CD4-positive, alpha-beta T cell treated with Interleukin-15 for 4 hours (primary cell): ENCODE data around the gene TENT5C.
A peak's percentile ranks its signal among the peaks of the same experiment; 100 is the strongest.

Source experiments
- DNase-seq: peaks from one replicate; pipeline ENCODE4 v3.0.0-alpha.2; 2020; ENCODE audit warnings: low spot score

TENT5C gene

DNA sequence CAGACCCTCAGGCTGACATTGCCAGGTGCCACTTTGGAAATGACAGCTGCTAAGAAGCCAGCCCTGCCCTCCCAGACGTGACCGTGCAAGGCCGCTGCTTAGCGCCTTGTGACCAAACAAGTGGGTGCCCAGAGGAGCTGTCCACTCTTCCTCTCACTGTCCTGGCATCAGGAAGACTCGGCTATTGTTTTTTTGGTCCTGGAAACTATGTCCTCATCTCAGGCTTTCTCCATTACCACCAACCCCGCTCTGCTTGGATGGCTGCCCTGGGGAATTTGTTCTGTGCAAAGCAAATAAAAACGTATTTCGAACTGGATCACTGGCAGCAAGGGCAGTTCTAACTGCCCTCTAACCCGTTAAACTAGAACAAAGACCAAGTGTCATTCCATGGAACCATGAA is 13.7 kb upstream of the TENT5C start:
- no peak for DNase-seq

- no peak for DNase-seq
Observed at GRCh38 chr1:117594261-117594990, 11.4 kb upstream of the TENT5C start.

DNA sequence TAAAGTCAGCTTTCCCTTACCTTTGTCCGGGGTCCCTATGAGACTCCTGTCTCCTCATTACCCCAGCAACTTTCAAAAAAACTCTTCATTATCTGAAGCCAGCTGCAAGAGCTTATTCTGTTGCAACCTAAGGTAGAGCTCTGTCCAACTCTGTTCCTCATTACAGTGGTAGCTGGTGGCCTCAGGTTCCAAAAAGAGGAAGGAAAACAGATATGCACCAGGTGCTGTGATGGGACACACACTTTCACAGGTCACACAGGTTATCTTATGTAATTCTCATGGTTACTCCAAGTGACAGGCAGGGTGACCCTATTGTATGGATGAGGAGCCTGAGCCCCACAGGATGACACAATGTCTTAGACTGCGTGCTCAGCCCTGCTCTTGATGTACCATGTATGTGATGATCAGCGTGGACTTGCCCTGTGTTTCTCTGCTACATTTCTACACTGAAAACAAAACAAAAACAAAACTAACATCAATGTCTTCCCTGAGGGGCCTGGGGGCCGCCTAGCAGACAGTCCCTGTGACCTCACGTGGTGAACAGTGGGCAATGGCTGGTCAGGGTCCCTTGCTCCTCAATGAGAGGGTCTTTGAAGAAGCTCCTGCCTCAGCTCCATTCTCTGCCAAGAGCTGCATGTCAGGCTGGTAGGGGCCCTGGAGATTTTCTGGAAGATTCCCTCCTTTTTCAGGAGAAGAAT is 9.7 kb upstream of the TENT5C start:
- DNase-seq, result no peak

DNA sequence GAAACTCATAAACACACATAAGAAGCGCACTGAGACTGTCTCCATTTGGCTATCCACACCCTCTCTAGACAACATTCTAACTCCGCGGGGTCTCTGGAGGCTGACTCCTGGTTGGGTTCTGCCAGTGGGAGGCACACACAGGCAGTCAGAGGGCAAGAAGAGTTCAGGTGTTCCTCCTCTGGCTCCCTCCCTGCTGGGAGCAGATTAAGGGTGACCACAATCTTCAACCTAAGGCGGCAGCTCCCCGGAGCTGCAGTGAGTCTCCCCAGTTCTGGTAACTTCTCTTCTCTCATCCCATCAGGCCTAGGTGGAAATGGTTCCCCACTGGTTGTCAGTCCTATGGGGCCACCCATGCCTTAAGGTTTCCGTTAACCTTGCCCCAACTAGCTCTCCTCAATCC is 7.4 kb upstream of the TENT5C start:
- no peak for DNase-seq

DNA sequence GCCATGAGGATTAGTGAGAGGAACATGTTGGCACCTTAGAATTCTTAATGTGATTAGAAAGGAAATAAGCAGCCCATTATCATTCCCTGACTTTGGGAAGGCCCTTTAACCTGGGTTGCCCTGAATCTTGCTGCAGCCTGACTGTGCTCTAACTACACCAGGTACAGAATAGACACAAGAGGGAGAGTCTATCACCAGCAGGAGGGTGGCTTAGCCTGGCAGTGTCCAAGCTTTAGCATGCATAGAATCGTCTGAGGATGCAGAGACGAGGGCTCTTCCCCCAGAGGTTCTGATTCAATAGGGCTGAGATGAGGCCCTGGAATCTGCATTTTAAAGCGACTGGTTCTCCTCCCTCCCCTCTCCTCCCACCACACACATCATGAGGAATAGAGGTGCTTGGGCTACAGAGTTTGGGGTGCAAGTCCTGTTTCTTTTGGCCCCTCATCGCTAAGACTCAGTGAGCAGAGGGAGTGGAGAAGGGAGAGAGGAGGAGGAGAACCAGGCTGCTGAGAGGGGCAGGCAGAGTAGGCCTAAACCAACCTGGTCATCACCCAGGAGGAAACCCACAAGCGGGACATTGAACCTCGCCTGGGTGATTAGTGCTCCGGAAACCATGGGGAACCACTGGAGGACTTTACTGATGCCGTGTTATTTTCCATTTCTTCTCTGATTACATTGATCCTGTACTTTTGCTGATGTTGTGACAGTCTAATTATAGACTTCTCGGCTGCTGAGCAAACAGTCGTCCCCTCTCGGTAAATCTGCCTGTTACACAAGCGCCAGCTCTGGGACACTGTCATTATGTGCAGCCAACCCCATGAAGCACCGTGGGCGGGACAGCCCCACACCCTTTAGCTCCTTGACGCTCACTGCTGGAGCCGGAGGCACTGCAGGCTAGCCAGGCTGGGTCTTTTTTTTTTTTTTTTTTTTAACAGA is 6.3 kb upstream of the TENT5C start:
- DNase-seq, result no peak

- DNase-seq, result no peak
Observed at GRCh38 chr1:117600325-117600943, 5.4 kb upstream of the TENT5C start.

GRCh38 chr1:117600966-117601365 is 4.9 kb upstream of the TENT5C start:
- DNase-seq, result no peak

GRCh38 chr1:117602862-117603261 is 3.0 kb upstream of the TENT5C start:
- no peak for DNase-seq

DNA sequence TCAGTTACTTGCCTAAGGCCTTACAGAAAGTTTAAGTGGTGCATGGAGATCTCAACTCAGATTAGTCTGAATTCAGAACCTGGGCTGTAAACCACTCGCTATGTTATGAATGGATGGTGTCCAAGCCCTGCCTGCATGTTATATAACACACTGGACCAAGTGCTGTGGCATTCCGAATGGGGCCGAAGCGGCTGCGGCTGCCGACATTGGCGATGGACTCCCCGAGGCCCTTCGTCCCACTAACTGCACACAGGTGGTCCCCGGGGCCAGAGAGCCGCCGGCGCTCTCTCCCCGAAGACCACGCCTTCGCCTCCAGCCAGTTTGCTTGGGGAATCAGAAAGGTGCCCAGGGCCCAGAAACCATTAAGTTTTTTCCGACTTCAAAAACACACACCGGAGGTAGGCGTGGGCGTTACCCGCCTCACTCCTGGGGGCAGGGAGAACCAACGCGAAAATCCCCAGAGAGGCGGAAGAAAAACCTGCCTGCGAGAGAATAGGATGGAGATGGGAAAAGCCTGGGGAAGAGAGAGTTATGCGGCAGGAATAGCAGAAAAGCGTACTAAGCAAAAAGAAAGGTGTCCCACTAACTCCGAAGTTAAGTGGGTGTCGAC is 579 bp upstream of the TENT5C start:
- DNase-seq, result no peak

- DNase-seq, result peak; percentile 54
Observed at GRCh38 chr1:117606649-117607430, 992 bp downstream of the TENT5C start.

DNA sequence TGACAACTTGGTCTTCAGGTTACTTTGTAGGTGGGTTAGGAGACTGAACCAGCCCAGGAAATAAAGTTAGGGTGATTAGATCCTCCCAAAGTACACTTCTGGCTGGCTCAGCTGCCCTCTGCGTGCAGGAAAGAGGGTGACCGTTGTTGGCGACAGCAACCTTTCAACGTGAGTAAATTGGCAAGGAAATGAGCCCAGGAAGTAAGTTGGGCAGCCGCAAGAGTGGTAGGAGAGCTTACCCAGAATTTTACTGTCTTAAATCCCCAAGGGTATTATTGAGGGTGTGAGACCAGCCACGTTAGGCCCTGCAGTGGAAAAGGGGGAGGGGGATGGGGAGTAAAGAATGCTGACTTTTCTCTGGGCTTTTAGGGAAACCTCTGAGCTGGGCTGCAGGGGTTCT is 1.6 kb downstream of the TENT5C start:
- DNase-seq, result peak; percentile 54

GRCh38 chr1:117608115-117608615 is 2.3 kb downstream of the TENT5C start:
- no peak for DNase-seq

DNA sequence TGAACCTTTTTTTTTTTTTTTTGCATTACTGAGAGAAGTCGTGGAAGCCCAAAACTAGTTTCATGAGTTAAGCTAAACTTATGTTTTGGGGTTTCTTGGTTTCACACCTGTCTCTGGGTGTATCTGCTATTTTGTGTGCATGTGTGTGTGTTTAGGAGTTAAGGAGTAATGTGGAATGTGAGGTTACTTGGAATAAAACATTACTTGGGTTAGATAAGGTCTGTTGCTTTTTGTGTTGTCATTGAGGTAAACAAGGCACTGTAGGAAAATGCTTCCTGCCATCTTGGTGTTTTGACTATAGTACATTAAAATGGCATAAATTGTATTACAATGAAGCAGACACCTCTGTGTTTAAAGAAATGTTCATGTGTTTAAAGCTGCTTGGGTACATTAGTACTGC is 2.9 kb downstream of the TENT5C start:
- no peak for DNase-seq

DNA sequence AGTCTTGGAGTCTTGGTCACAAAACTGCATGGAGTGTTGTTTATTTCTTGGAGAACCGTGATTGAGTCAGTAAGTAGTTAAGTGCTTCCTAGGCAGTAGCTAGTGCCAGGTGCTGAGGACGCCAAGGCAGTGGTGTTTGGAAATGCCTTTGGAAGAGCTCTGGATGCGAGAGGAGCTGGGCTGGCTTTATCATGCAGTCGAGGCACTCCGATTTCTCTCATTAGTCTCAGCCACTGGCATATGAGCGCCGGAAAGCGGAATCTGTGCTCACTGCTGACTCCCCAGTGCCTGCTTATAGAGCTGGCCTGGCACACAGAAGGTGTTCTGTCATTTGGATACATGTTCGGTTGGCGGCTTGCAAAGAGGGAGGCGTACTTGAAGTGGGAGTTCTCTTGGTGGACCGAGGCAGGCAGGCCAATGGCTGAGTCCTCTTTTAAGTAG is 3.6 kb downstream of the TENT5C start:
- DNase-seq, result no peak

GRCh38 chr1:117610036-117610435 is 4.2 kb downstream of the TENT5C start:
- no peak for DNase-seq

DNA sequence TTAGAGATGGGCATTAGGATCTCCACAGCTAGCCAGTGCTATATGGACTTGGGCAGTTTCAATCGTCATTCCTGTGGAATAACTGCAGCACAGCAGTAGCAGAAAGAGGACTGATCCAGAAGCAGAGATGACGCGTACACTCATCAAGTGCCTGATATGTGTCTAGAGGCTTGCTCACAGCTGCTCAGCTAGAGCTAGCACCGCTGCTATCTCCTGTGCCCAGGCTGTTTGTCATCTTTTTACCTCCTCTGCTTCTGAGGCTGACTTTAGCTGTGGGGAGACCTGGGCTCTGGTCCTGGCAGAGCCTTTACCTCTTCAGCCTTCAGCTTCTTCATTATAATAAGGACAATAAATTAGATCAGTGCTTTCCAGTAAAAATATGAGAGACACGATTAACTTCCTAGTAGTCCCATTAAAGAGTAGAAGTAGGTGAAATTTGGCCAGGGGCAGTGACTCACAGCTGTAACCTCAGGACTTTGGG is 5.3 kb downstream of the TENT5C start:
- DNase-seq, result no peak

- DNase-seq, result no peak
Observed at GRCh38 chr1:117611894-117612483, 6.1 kb downstream of the TENT5C start.

DNA sequence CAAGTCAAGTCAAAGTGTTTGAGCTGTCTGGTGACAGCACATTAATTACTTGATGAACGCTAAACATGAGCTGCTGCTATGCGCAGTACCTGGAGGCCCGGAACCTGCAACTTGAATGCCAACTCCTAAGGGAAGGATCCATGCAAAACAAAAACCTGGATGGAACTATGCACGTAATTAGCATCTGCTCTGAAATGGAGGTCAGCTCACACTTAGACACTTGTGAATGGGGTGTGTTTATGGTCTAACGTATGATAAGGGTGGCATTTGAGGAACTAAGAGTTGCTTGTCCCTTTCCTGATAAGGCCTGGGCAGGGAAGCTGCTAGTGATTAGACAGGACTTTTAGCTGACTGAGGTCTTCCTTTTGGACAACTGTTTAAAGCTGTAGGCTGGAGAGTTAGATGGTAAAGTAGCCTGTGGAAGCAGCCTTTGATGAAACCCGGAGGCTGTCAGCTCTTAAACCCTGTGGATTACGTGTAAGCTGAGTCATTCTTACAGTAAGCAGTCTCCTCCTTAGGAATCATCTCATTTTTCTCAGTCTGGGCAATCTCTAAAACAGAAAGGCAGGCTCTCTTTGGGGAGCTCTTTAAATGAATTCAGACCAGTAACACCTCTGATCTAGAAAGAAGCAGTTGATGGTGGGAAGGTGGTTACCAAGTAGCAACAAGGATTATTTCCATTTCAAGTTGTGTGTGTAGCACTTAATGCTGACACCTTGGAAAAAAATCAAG is 6.8 kb downstream of the TENT5C start:
- no peak for DNase-seq

- no peak for DNase-seq
Observed at GRCh38 chr1:117613249-117613968, 7.6 kb downstream of the TENT5C start.
